HFF-Myc (cell line): ENCODE results near the gene LPAR1.
A peak's percentile ranks its signal among the peaks of the same experiment; 100 is the strongest.

Source experiments
- DNase-seq: peaks from one replicate; pipeline ENCODE4 v3.0.0-alpha.2; 2011; ENCODE audit warnings: low read depth; ENCODE audit errors: extremely low read depth
- H3K4me3 ChIP-seq: replicated peaks from 2 replicates; pipeline ENCODE4 v1.5.1; 2011; ENCODE audit warnings: low read depth, mild to moderate bottlenecking, control low read depth, low read length
- CTCF ChIP-seq: IDR thresholded peaks from 2 replicates; pipeline ENCODE4 v1.5.1; 2012; ENCODE audit warnings: mild to moderate bottlenecking, low read depth, low read length, control low read depth; ENCODE audit errors: missing control alignments

LPAR1 gene

GRCh38 chr9:111068771-111069170, 30.5 kb upstream of the LPAR1 start:
- TF ChIP-seq CTCF = no peak
- DNase-seq = no peak
- H3K4me3 ChIP-seq = no peak overlapping the region

- no peak for DNase-seq
- TF ChIP-seq CTCF = no peak
- H3K4me3 ChIP-seq = peak overlapping the region; percentile 6; the same call in 1 of the 2 replicates
Observed at GRCh38 chr9:111068383-111068730, 30.1 kb upstream of the LPAR1 start.

GRCh38 chr9:111066468-111066867, 28.2 kb upstream of the LPAR1 start:
- no peak for DNase-seq

GRCh38 chr9:111065414-111065813, 27.1 kb upstream of the LPAR1 start:
- TF ChIP-seq CTCF = no peak

More at GRCh38 chr9:111066468-111066867, 28.2 kb upstream of the LPAR1 start:
- no peak for TF ChIP-seq CTCF
- H3K4me3 ChIP-seq = no peak overlapping the region

GRCh38 chr9:111064160-111064837, 26.0 kb upstream of the LPAR1 start:
- no peak for TF ChIP-seq CTCF
- no peak overlapping the region for H3K4me3 ChIP-seq
- DNase-seq = no peak

More at GRCh38 chr9:111065414-111065813, 27.1 kb upstream of the LPAR1 start:
- DNase-seq = no peak
- H3K4me3 ChIP-seq = no peak overlapping the region

- no peak for DNase-seq
- no peak for TF ChIP-seq CTCF
- no peak overlapping the region for H3K4me3 ChIP-seq
Observed at GRCh38 chr9:111063332-111063731, 25.1 kb upstream of the LPAR1 start.

GRCh38 chr9:111058166-111058565, 19.9 kb upstream of the LPAR1 start:
- no peak for DNase-seq
- H3K4me3 ChIP-seq = no peak overlapping the region
- TF ChIP-seq CTCF = no peak
